ENCODE results near the gene AFF2.

AFF2 gene

GRCh38 chrX:148695255-148695654 is 194.8 kb downstream of the AFF2 start:
- no peaks in the 10 kb centered on the region for H3K79me2 ChIP-seq (ENCODE audit: low read length)

GRCh38 chrX:148698221-148698620 is 197.8 kb downstream of the AFF2 start:
- no peaks in the 10 kb centered on the region for H3F3A ChIP-seq (ENCODE audit: insufficient read depth, low read length)
- H3K4me1 ChIP-seq (ENCODE audit: low read length) = no peaks in the 10 kb centered on the region
- H3K36me3 ChIP-seq (replicated peaks; ENCODE audit: insufficient read depth, low read length) = no peaks in the 10 kb centered on the region
- H3K9ac ChIP-seq (ENCODE audit: low read length) = no peak overlapping the region
- no peak overlapping the region for H3K27ac ChIP-seq (ENCODE audit: low read length)
- no peaks in the 10 kb centered on the region for H3K27me3 ChIP-seq (replicated peaks; ENCODE audit: insufficient read depth, low read length)
- no peak overlapping the region for H2AFZ ChIP-seq (ENCODE audit: low read length)
- no peak for DNase-seq
- TF ChIP-seq CTCF (IDR thresholded peaks at IDR 0.05; ENCODE audit: low read length) = no peak
- TF ChIP-seq EZH2phosphoT487 (IDR thresholded peaks at IDR 0.05; ENCODE audit: low read length) = no peak
- no peak for TF ChIP-seq EZH2 (optimal IDR thresholded peaks at IDR 0.05; ENCODE audit: low read depth, low read length)
- H3K4me3 ChIP-seq (ENCODE audit: low read length) = no peak overlapping the region
- no peaks in the 10 kb centered on the region for H3K79me2 ChIP-seq (ENCODE audit: low read length)
- H3K4me2 ChIP-seq (ENCODE audit: low read depth, low read length) = no peak overlapping the region
- no peaks in the 10 kb centered on the region for H4K20me1 ChIP-seq (ENCODE audit: insufficient read depth, low read length)
- H3K9me2 ChIP-seq (replicated peaks; ENCODE audit: insufficient read depth, low read length) = no peaks in the 10 kb centered on the region
- no peaks in the 10 kb centered on the region for H3K9me3 ChIP-seq (replicated peaks; ENCODE audit: insufficient read depth, low read length)

More at GRCh38 chrX:148695255-148695654, 194.8 kb downstream of the AFF2 start:
- Histone ChIP-seq H3K27me3 (replicated peaks; ENCODE audit: insufficient read depth, low read length) (no peaks in the 10 kb centered on the region), H3K36me3 (replicated peaks; ENCODE audit: insufficient read depth, low read length) (no peaks in the 10 kb centered on the region), H3K9ac (ENCODE audit: low read length) (no peak overlapping the region), H2AFZ (ENCODE audit: low read length) (no peak overlapping the region), H3K9me2 (replicated peaks; ENCODE audit: insufficient read depth, low read length) (no peaks in the 10 kb centered on the region), H3K4me2 (ENCODE audit: low read depth, low read length) (no peak overlapping the region), H3K4me1 (ENCODE audit: low read length) (no peaks in the 10 kb centered on the region), H3K4me3 (ENCODE audit: low read length) (no peak overlapping the region), H3K27ac (ENCODE audit: low read length) (no peak overlapping the region), H4K20me1 (ENCODE audit: insufficient read depth, low read length) (no peaks in the 10 kb centered on the region), H3F3A (ENCODE audit: insufficient read depth, low read length) (no peaks in the 10 kb centered on the region), H3K9me3 (replicated peaks; ENCODE audit: insufficient read depth, low read length) (no peaks in the 10 kb centered on the region)
- DNase-seq = no peak
- TF ChIP-seq CTCF (IDR thresholded peaks at IDR 0.05; ENCODE audit: low read length) (no peak), EZH2 (optimal IDR thresholded peaks at IDR 0.05; ENCODE audit: low read depth, low read length) (no peak), EZH2phosphoT487 (IDR thresholded peaks at IDR 0.05; ENCODE audit: low read length) (no peak)

- Histone ChIP-seq H3K4me3 (ENCODE audit: low read length) (no peak overlapping the region), H3K27ac (ENCODE audit: low read length) (no peak overlapping the region), H3K9me3 (replicated peaks; ENCODE audit: insufficient read depth, low read length) (no peaks in the 10 kb centered on the region), H3K79me2 (ENCODE audit: low read length) (no peaks in the 10 kb centered on the region), H3K9me2 (replicated peaks; ENCODE audit: insufficient read depth, low read length) (no peaks in the 10 kb centered on the region), H4K20me1 (ENCODE audit: insufficient read depth, low read length) (no peaks in the 10 kb centered on the region), H3K9ac (ENCODE audit: low read length) (no peak overlapping the region), H3K36me3 (replicated peaks; ENCODE audit: insufficient read depth, low read length) (no peaks in the 10 kb centered on the region), H3K27me3 (replicated peaks; ENCODE audit: insufficient read depth, low read length) (no peaks in the 10 kb centered on the region), H3F3A (ENCODE audit: insufficient read depth, low read length) (no peaks in the 10 kb centered on the region), H3K4me1 (ENCODE audit: low read length) (no peaks in the 10 kb centered on the region), H2AFZ (ENCODE audit: low read length) (no peak overlapping the region), H3K4me2 (ENCODE audit: low read depth, low read length) (no peak overlapping the region)
- no peak for TF ChIP-seq EZH2phosphoT487 (IDR thresholded peaks at IDR 0.05; ENCODE audit: low read length)
- no peak for TF ChIP-seq EZH2 (optimal IDR thresholded peaks at IDR 0.05; ENCODE audit: low read depth, low read length)
- no peak for TF ChIP-seq CTCF (IDR thresholded peaks at IDR 0.05; ENCODE audit: low read length)
- DNase-seq = no peak
Observed at GRCh38 chrX:148700021-148700420, 199.6 kb downstream of the AFF2 start.
